GM12891 (cell line): Measurements from ENCODE around the gene SLAMF6.

Experiments used
- PAX5 ChIP-seq: IDR thresholded peaks from 2 replicates; pipeline ENCODE4 v1.6.1; 2011; ENCODE audit warnings: low read length, moderate library complexity, mild to moderate bottlenecking; ENCODE audit not compliant: insufficient read depth, severe bottlenecking
- POLR2A ChIP-seq: IDR thresholded peaks from 2 replicates; pipeline ENCODE4 v1.6.1; 2011; ENCODE audit warnings: low read depth, low read length, control low read depth
- POLR2AphosphoS5 ChIP-seq: IDR thresholded peaks from 2 replicates; pipeline ENCODE4 v1.6.1; 2011; ENCODE audit warnings: low read depth, low read length, control low read depth
- POU2F2 ChIP-seq: IDR thresholded peaks from 2 replicates; pipeline ENCODE4 v1.6.1; 2011; ENCODE audit warnings: low read depth, mild to moderate bottlenecking, control low read depth, low read length, moderate library complexity
- TAF1 ChIP-seq: IDR thresholded peaks from 2 replicates; pipeline ENCODE4 v1.6.1; 2011; ENCODE audit warnings: low read depth, low read length, control low read depth

DNA sequence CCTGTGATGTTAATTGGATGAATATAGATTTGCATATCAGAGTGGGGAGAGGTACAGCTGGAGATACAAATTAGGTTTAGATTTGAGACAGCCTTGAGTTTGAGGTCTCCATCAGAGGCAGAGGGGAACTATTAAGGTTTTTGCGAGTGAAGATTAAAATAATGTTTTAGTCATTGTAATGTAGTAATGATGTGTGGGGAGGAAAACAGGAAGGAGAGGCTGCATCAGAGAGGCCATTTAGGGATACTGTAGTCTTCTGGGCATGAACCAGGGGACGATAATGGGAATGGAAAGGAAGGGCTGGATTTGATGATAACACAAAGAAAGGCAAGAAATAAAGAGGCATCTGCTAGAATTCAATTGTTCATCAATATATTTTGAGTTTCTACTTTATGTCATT, 46.8 kb upstream of the SLAMF6 start:
- no peak for TF ChIP-seq POLR2AphosphoS5
- no peak for TF ChIP-seq TAF1
- TF ChIP-seq POLR2A: no peak
- no peak for TF ChIP-seq POU2F2
- no peak for TF ChIP-seq PAX5
